Esophagus squamous epithelium (tissue), 4 donors: ENCODE measurements around the gene TNS1.

ENCODE experiments used
- POLR2A ChIP-seq, 4 donors: fragments of 450-650 bp; IDR thresholded peaks; one replicate each; pipeline ENCODE4 v1.6.1; 2017; ENCODE audit warnings: antibody characterized with exemption in 4 of 4, mild to moderate bottlenecking in 4 of 4, moderate library complexity in 3 of 4
- TF ChIP-seq, protein P1 (sequence below), 6 experiments: fragments of 450-650 bp in 4 of 6; fragments of 200-600 bp in 2 of 6; sonication (generic) in 2 of 6; IDR thresholded peaks; one replicate each; pipeline ENCODE4 v1.5.1; 2016 to 2019; ENCODE audit warnings: antibody characterized with exemption in 6 of 6, mild to moderate bottlenecking in 4 of 6, moderate library complexity in 4 of 6

GRCh38 chr2:218028562-218029348 lies 26.0 kb upstream of the TNS1 start:
- TF ChIP-seq, protein P1, sequence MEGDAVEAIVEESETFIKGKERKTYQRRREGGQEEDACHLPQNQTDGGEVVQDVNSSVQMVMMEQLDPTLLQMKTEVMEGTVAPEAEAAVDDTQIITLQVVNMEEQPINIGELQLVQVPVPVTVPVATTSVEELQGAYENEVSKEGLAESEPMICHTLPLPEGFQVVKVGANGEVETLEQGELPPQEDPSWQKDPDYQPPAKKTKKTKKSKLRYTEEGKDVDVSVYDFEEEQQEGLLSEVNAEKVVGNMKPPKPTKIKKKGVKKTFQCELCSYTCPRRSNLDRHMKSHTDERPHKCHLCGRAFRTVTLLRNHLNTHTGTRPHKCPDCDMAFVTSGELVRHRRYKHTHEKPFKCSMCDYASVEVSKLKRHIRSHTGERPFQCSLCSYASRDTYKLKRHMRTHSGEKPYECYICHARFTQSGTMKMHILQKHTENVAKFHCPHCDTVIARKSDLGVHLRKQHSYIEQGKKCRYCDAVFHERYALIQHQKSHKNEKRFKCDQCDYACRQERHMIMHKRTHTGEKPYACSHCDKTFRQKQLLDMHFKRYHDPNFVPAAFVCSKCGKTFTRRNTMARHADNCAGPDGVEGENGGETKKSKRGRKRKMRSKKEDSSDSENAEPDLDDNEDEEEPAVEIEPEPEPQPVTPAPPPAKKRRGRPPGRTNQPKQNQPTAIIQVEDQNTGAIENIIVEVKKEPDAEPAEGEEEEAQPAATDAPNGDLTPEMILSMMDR (IDR thresholded peaks at IDR 0.05) = no peak
- TF ChIP-seq POLR2A (IDR thresholded peaks at IDR 0.05) = no peak
